Activated naive CD8-positive, alpha-beta T cell treated with anti-CD3 and anti-CD28 coated beads, Interleukin-2, amount 50 U/mL, for 24 hours (primary cell): Measurements from ENCODE around the gene DTHD1.

Experiments used
- ATAC-seq: fragments of 150-1000 bp; cut with Tn5 transposase; one replicate; pipeline ENCODE4 v1.10.0; 2021
- DNase-seq: peaks from one replicate; pipeline ENCODE4 v3.0.0; 2021
- H3K27ac Mint-ChIP-seq: one replicate; pipeline ENCODE4 v1.8.0; 2021; ENCODE audit warnings: mild to moderate bottlenecking, mixed read lengths
- H3K27me3 Mint-ChIP-seq: one replicate; pipeline ENCODE4 v1.8.0; 2021; ENCODE audit warnings: mixed read lengths
- H3K36me3 Mint-ChIP-seq: one replicate; pipeline ENCODE4 v1.8.0; 2021; ENCODE audit warnings: low read depth, mixed read lengths
- H3K4me1 Mint-ChIP-seq: one replicate; pipeline ENCODE4 v1.8.0; 2021; ENCODE audit warnings: mixed read lengths
- H3K4me3 Mint-ChIP-seq: one replicate; pipeline ENCODE4 v1.8.0; 2021; ENCODE audit warnings: mild to moderate bottlenecking, moderate library complexity, mixed read lengths
- H3K9me3 Mint-ChIP-seq: one replicate; pipeline ENCODE4 v1.8.0; 2021; ENCODE audit warnings: mixed read lengths

DTHD1 gene

DNA sequence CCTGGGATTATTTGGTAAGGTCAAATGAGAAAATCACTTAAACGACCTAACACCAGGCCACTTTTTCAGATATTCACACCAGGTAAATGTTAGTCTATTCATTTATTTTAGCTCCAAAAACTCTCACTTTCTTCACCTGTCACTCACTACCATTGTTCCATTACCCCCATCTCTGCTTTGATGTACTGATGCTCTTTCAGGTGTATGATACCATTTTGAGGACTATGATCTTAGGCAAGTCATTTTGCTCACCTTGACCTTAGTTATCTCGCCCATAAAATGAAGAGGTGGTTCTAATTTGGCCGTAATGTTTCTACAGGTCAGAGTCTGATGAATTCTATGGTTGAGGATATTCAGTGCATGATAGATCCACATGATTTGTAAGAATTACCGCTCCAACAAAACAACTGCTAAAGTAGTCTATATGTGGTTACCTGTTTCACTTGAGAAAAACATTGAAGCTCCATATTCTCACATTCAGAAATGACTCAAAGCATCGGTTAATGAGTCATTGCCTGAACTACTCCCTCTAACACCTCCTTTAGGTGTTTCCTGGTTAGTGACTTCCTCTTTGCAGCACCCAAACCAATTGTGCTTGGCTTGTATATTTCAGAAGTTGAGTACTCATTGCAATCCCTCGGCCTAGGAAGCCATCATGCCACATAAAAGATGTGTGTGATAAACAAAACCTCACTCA is 4.5 kb downstream of the DTHD1 start:
- DNase-seq, result peak; percentile 22
- H3K9me3 Mint-ChIP-seq, result no peaks in the 10 kb centered on the region
- H3K27me3 Mint-ChIP-seq, result no peaks in the 10 kb centered on the region
- peak; percentile 96 for ATAC-seq
- peak overlapping the region; percentile 45 for H3K4me3 Mint-ChIP-seq
- H3K4me1 Mint-ChIP-seq, result peaks cover 51% of the 10 kb centered on the region
- H3K27ac Mint-ChIP-seq, result peak overlapping the region; percentile 91
- no peaks in the 10 kb centered on the region for H3K36me3 Mint-ChIP-seq

DNA sequence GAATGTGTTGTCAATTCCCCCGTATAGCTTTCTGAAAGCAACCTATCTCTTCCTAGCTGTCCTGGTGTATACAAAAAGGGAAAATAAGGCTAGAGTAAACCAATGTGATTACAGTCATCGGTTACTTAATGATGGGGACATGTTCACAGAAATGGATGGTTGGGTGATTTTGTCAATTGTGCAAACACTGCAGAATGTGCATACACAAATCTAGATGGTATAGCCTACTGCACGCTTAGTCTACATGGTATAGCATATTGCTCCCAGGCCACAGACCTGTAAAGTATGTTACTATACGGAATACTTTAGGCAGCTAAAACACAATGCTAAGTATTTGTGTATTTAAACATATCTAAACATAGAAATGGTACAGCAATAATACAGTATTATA is 5.1 kb downstream of the DTHD1 start:
- no peaks in the 10 kb centered on the region for H3K9me3 Mint-ChIP-seq
- DNase-seq, result no peak
- H3K27me3 Mint-ChIP-seq, result no peaks in the 10 kb centered on the region
- no peak for ATAC-seq
- H3K27ac Mint-ChIP-seq, result peak overlapping the region; percentile 91
- H3K4me3 Mint-ChIP-seq, result peak overlapping the region; percentile 45
- no peaks in the 10 kb centered on the region for H3K36me3 Mint-ChIP-seq
- H3K4me1 Mint-ChIP-seq, result peaks cover 47% of the 10 kb centered on the region

DNA sequence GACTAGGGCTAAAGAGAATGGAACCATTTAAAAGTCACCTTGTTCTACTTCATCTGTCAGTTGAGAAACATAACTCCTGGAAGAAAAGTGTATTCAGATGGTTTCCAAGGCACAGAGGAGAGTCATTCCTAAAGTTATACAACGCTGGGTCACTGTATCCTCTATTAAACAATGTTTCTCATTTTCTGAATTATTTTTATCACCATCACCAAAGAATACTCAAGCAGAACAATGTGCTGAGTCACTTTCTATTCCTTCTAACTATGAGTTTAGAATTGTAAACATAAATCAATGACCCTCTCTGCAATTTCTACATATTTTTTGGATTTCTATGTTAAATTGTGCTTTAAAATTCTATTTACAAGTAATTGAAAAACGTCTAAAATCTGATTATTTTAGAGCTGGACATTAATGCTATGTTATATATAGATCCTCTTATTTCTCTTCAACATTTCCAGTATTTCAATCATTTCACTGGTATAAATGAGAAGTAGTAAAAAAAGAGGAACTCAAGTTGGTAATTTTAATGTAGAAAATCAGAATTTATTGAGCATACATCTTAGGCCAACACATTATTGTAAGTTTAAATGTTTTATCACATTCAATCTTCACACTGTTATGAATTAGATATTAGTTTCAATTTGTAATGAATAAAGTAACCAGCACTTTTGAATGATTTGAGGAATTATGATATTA is 7.5 kb downstream of the DTHD1 start:
- ATAC-seq (no peak), DNase-seq (no peak)
- Mint-ChIP-seq H3K36me3 (no peaks in the 10 kb centered on the region), H3K4me1 (peaks cover 40% of the 10 kb centered on the region), H3K27me3 (no peaks in the 10 kb centered on the region), H3K27ac (no peak overlapping the region), H3K4me3 (no peak overlapping the region), H3K9me3 (no peaks in the 10 kb centered on the region)

DNA sequence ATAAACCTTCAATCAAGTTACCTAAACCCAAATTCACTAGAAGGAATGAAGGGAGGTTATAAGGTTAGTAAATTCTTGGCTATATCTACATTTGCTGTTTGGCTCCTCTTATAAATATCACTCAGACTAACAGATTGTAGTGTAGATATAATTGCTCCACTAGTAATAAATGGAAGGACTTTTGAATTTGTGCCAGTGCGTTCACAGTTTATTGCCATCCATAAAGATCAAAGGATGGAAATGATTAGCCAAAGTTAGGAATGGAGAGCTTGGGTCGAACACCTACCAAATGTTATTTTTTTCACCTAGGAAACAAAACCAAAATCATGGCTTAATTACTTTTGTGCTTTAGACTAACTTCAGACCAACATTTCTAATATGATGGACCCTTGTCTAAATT is 9.2 kb downstream of the DTHD1 start:
- Mint-ChIP-seq H3K4me1 (peaks cover 22% of the 10 kb centered on the region), H3K9me3 (no peaks in the 10 kb centered on the region), H3K27me3 (no peaks in the 10 kb centered on the region), H3K36me3 (no peaks in the 10 kb centered on the region), H3K27ac (no peak overlapping the region), H3K4me3 (no peak overlapping the region)
- DNase-seq (no peak), ATAC-seq (no peak)

DNA sequence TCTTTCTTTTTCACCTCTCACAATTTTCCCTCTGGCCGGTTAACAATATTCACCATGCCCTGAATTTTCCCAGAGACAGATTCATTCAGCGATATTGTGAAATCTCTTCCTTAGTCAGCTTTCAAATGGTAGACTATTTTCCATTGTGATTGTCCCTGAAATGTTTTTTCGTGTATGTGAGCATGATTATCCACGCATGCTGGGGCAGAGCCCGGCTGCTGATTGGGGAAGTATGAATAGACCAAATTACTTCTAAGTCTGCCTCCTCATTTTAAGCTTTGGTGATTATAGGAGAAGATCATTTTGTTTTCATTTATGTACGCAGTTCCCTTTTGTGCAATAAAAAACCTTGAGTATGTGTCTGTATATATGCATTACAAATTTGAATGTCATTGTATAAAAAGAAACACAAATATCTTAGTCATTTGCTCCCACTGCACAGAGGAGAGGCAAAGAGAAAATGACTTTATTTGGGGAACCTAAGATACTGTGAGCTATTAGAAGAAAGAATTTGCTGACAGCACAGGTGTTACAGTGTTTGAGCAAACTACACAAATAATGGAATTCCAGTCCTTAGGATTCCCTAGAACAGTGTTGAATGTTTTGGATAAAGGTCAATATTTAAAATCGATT is 11.3 kb downstream of the DTHD1 start:
- no peak for ATAC-seq
- H3K4me1 Mint-ChIP-seq, result peaks cover 5% of the 10 kb centered on the region

DNA sequence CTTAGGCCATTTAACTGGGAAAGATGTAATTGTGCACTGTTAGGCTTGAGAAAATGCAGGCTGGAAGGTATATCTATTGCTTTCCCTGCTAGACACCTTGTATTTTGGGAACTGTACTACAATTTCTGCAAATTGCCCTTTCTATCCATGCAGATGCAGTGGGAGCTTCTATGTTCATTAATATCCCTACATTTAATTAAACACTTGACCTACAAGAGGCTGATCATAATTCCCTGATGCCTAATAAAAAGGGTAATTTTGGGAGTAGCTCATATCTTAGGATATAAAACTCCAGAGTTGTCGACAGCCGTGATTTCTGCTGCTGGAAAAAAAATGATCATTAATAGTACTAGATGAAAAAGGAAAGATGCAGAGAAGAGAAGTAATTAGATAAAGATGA is 19.7 kb downstream of the DTHD1 start:
- Mint-ChIP-seq H3K4me3 (no peak overlapping the region), H3K4me1 (peaks cover 15% of the 10 kb centered on the region), H3K27me3 (no peaks in the 10 kb centered on the region), H3K9me3 (no peaks in the 10 kb centered on the region), H3K36me3 (no peaks in the 10 kb centered on the region), H3K27ac (no peak overlapping the region)
- DNase-seq (no peak), ATAC-seq (no peak)

More for the DNA sequence above, 11.3 kb downstream of the DTHD1 start:
- Mint-ChIP-seq H3K4me3 (no peak overlapping the region), H3K36me3 (no peaks in the 10 kb centered on the region), H3K27ac (no peak overlapping the region), H3K9me3 (no peaks in the 10 kb centered on the region), H3K27me3 (no peaks in the 10 kb centered on the region)
- DNase-seq, result no peak

DNA sequence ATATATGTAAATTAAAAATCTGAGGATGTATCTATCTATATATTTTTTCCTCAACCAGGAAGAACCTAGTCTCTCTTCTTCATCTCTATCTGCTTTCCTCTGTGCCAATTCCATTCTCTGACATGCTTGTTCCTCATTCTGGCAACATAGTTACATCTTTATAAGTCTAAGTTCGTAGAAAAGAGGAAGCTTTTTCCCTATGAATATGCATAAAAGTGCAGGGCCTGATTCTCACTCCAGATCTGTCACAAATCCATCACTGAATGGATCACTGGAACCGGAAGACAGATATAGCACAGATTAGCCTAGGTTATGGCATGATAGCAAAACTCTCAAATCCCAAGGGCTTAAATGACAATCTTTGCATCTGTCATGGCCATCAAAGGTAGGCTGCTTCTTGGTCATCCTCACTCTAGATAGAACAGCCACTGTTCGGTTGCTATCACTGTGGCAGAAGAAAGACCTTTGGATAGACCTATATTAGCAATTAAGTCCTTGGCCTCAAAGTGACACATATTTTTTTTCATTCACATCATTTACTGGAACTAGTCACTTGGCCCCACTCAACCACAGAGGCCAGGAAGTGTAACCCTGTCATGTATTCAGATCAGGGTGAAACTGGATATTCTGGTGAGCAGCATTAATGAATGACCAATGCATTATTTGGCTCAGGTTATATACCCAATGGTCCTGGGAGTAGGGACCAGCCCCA is 22.2 kb downstream of the DTHD1 start:
- no peak overlapping the region for H3K4me3 Mint-ChIP-seq
- H3K9me3 Mint-ChIP-seq, result no peaks in the 10 kb centered on the region
- H3K27ac Mint-ChIP-seq, result peak overlapping the region; percentile 43
- H3K27me3 Mint-ChIP-seq, result no peaks in the 10 kb centered on the region
- peak; percentile 59 for ATAC-seq
- H3K36me3 Mint-ChIP-seq, result no peaks in the 10 kb centered on the region
- peaks cover 19% of the 10 kb centered on the region for H3K4me1 Mint-ChIP-seq
- DNase-seq, result no peak

DNA sequence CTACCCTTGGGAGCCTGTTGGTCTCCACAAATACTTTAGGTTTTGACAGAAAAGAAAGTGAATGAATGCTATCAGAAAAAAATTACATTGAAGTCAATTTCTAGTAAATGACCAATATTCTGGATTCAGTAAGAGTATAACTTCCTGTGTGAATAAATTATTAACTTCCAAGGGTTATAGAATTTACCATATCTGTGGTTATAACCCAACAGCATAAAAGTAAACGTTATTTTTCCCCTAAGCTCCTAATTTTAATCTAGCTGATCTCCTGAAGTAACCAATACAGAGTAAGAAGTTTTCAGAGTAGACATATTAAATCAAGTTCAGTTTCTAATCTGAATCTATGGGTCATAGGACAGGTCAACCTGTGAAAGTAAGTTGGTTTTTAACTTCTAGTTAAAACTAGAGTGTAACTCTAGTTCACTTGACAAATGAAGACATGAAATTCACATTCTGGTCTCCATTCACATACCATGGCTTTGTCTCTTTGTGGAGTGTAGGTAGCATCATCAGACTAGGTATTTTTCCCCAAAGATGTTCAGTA is 22.8 kb downstream of the DTHD1 start:
- Mint-ChIP-seq H3K4me1 (peaks cover 19% of the 10 kb centered on the region), H3K27ac (peak overlapping the region; percentile 43), H3K9me3 (no peaks in the 10 kb centered on the region), H3K27me3 (no peaks in the 10 kb centered on the region), H3K36me3 (no peaks in the 10 kb centered on the region), H3K4me3 (no peak overlapping the region)
- DNase-seq (no peak), ATAC-seq (no peak)

DNA sequence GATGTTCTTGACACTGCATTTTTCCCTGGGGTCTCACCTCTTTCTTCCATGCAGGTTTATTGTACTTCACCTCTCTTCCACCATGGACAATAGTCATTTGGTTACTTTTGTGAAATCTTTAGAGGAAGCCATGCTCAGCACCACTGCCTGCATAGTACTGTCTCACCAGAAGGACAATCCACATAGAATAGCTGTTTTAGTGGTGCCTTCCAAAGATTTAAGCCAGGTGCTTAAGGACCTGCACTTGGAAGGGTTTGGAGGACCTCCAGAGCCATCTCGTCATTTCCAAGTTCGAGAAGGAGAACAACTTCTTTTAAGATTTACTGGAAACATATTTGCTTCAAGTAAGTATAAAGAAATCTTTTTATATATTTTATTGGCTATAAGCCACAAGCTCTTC is 26.7 kb downstream of the DTHD1 start:
- H3K9me3 Mint-ChIP-seq, result no peaks in the 10 kb centered on the region
- DNase-seq, result no peak
- H3K27me3 Mint-ChIP-seq, result no peaks in the 10 kb centered on the region
- peaks cover 45% of the 10 kb centered on the region for H3K4me1 Mint-ChIP-seq
- ATAC-seq, result no peak
- no peak overlapping the region for H3K4me3 Mint-ChIP-seq
- no peaks in the 10 kb centered on the region for H3K36me3 Mint-ChIP-seq
- H3K27ac Mint-ChIP-seq, result no peak overlapping the region

DNA sequence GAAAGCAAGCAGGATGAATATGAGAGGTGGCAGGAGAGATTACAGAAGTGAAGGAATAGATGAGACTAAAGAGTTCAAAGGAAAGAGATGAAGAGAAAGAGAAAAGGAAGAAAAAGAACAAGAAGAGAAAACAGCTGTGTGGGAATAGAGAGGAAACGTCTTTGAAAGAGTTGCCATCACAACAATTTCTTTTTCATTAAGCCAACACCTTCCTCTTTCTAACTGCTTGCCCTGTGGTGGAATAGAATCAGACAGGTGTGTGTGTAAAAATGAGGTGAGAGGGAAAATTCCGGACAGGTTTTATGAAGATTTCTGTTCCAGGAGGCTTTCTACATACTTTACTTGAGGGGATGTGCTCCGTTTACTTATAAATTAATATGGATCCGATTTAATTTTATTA is 28.8 kb downstream of the DTHD1 start:
- Mint-ChIP-seq H3K4me1 (peaks cover 38% of the 10 kb centered on the region), H3K36me3 (no peaks in the 10 kb centered on the region), H3K27me3 (no peaks in the 10 kb centered on the region), H3K27ac (peak overlapping the region; percentile 1), H3K9me3 (no peaks in the 10 kb centered on the region), H3K4me3 (no peak overlapping the region)
- no peak for ATAC-seq
- no peak for DNase-seq

DNA sequence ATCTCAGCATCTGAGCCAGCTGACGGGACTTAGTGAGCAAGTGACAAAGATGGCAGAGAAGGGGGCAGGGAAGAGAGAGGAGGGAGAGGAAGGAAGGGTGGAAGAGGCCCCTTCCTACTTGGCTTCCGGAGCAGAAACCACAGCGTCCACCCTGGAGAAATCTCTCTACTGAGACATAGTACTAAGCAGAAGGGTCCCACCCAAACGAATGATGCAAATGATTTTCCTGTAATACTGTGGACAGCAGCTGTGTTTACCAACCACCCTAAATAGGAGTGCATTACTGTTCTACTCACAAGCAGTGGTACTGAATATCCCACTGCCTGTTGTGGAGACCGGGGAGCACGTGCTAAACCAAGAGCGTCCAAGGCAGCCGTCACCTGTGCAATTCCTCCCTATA is 29.4 kb downstream of the DTHD1 start:
- H3K4me1 Mint-ChIP-seq, result peaks cover 41% of the 10 kb centered on the region
- no peaks in the 10 kb centered on the region for H3K36me3 Mint-ChIP-seq
- ATAC-seq (peak; percentile 59), DNase-seq (no peak)
- no peak overlapping the region for H3K27ac Mint-ChIP-seq
- no peaks in the 10 kb centered on the region for H3K27me3 Mint-ChIP-seq
- peak overlapping the region; percentile 23 for H3K4me3 Mint-ChIP-seq
- H3K9me3 Mint-ChIP-seq, result no peaks in the 10 kb centered on the region

DNA sequence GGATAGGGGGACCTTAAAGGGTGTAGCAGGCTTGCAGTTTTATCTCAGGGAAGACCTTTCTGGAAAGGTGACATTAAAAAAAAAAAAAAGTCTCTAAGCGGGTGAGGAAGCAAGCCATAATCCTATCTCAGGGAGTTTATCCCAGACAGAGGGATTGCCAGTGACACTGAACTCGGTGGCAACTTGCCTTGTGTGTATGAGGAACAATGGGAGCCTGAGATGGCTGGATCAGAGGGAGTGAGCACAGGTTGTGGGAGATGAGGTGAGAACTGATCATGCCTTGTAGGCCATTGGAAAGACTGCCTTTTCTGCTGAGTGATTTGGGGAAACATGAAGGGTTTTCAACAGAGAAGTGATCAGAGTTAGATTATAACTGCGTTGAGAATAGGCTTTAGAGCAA is 31.1 kb downstream of the DTHD1 start:
- Mint-ChIP-seq H3K4me3 (no peak overlapping the region), H3K9me3 (no peaks in the 10 kb centered on the region), H3K36me3 (no peaks in the 10 kb centered on the region), H3K27ac (no peak overlapping the region), H3K4me1 (peaks cover 49% of the 10 kb centered on the region), H3K27me3 (no peaks in the 10 kb centered on the region)
- no peak for ATAC-seq
- DNase-seq, result no peak

DNA sequence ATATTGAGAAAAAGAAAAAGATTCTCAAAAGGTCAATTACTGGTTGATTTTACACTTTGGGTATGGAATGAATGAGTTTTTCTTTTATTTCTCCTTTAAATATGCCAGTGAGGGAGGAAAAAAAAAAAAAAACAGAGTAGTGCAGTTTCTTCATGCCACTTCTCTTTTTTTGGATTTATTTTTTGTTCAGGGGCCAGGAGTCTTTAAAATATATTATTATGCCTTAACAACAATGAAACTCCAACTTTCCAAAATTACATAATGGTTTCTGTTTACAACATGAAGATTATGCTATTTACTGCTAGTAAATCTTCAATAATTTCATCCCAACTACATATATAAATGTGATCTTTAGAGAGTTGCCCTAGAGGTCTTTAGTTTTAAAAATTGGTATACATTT is 31.9 kb downstream of the DTHD1 start:
- Mint-ChIP-seq H3K4me3 (no peak overlapping the region), H3K4me1 (peaks cover 57% of the 10 kb centered on the region), H3K27me3 (no peaks in the 10 kb centered on the region), H3K9me3 (no peaks in the 10 kb centered on the region), H3K27ac (no peak overlapping the region), H3K36me3 (no peaks in the 10 kb centered on the region)
- DNase-seq (no peak), ATAC-seq (no peak)

DNA sequence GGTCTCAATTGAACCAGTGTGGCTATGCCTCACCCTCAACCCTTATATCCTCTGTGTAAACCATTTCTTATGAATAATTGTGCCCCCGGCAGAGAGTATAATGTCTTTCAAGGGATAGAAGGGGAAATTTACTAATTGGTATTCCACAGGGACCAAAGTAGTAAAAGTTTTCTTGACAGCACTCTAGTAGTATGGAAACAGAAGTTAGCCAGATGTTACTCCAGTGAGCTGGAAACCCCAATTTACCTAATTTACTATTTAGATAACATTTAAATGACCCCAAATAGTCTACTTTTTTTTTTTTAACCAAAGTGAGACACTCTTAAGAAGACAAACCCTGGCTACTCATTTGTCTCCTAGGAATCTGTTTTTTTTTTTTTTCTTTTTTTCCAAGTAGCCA is 32.3 kb downstream of the DTHD1 start:
- no peak for DNase-seq
- Mint-ChIP-seq H3K9me3 (no peaks in the 10 kb centered on the region), H3K27ac (no peak overlapping the region), H3K36me3 (no peaks in the 10 kb centered on the region), H3K27me3 (no peaks in the 10 kb centered on the region), H3K4me1 (peaks cover 58% of the 10 kb centered on the region), H3K4me3 (no peak overlapping the region)
- ATAC-seq, result no peak
